ENCODE results near the gene RGL4.
"Not testable (repeated sequence)": the region's sequence is repeated elsewhere in the genome, so short reads cannot be mapped to it uniquely, and the experiment has no call there.

The RGL4 gene

GRCh38 chr22:23690713-23691112, at the start of gene RGL4:
Gene RGL4 (plus strand): TSS chr22:23691013. CDS start chr22:23692031, 1,018 bp downstream.
- no peak for TF ChIP-seq CTCF (IDR thresholded peaks at IDR 0.05; ENCODE audit: insufficient read depth, missing control alignments)
- FAIRE-seq (no peak), DNase-seq (ENCODE audit: insufficient read length, low spot score) (no peak)

- DNase-seq (ENCODE audit: insufficient read length, low spot score); FAIRE-seq: not testable (repeated sequence)
These were observed 44.3 kb upstream of the RGL4 start for GRCh38 chr22:23646526-23646925.

- TF ChIP-seq CTCF (IDR thresholded peaks at IDR 0.05; ENCODE audit: insufficient read depth, missing control alignments): no peak
- no peak for DNase-seq (ENCODE audit: insufficient read length, low spot score)
- FAIRE-seq: no peak
These were observed 41.7 kb upstream of the RGL4 start for GRCh38 chr22:23649071-23649501.

- DNase-seq (ENCODE audit: insufficient read length, low spot score): no peak
- no peak for FAIRE-seq
- TF ChIP-seq CTCF (IDR thresholded peaks at IDR 0.05; ENCODE audit: insufficient read depth, missing control alignments): no peak
These were observed 39.1 kb upstream of the RGL4 start for GRCh38 chr22:23651676-23652075.

GRCh38 chr22:23652286-23652685, 38.5 kb upstream of the RGL4 start:
- TF ChIP-seq CTCF (IDR thresholded peaks at IDR 0.05; ENCODE audit: insufficient read depth, missing control alignments): no peak
- no peak for FAIRE-seq

GRCh38 chr22:23652711-23653110, 38.1 kb upstream of the RGL4 start:
- DNase-seq (ENCODE audit: insufficient read length, low spot score) (no peak), FAIRE-seq (no peak)
- no peak for TF ChIP-seq CTCF (IDR thresholded peaks at IDR 0.05; ENCODE audit: insufficient read depth, missing control alignments)

More at GRCh38 chr22:23652286-23652685, 38.5 kb upstream of the RGL4 start:
- no peak for DNase-seq (ENCODE audit: insufficient read length, low spot score)

GRCh38 chr22:23655891-23656475, 34.8 kb upstream of the RGL4 start:
- TF ChIP-seq CTCF (IDR thresholded peaks at IDR 0.05; ENCODE audit: insufficient read depth, missing control alignments): no peak
- FAIRE-seq (no peak), DNase-seq (ENCODE audit: insufficient read length, low spot score) (no peak)

GRCh38 chr22:23657727-23658126, 33.1 kb upstream of the RGL4 start:
- FAIRE-seq (no peak), DNase-seq (ENCODE audit: insufficient read length, low spot score) (no peak)
- TF ChIP-seq CTCF (IDR thresholded peaks at IDR 0.05; ENCODE audit: insufficient read depth, missing control alignments): no peak

- FAIRE-seq: not testable (repeated sequence)
These were observed 30.4 kb upstream of the RGL4 start for GRCh38 chr22:23660381-23660780.

More at GRCh38 chr22:23660381-23660780, 30.4 kb upstream of the RGL4 start:
- not testable (repeated sequence) for DNase-seq (ENCODE audit: insufficient read length, low spot score)

Data from D721Med (cell line).